ACC112 (cell line): ENCODE measurements around the gene SLC2A5.

Experiments used
- H2AFZ ChIP-seq: fragments of 200-600 bp; sonication (generic); one replicate; pipeline ENCODE4 v1.6.0; 2017; ENCODE audit warnings: antibody characterized with exemption, low read length; ENCODE audit not compliant: unreplicated experiment
- H3K27ac ChIP-seq: fragments of 200-600 bp; sonication (generic); 2 replicates; pipeline ENCODE4 v1.5.1; 2014; ENCODE audit warnings: low read depth, mild to moderate bottlenecking, antibody characterized with exemption, low read length, moderate library complexity
- H3K27me3 ChIP-seq: fragments of 200-600 bp; sonication (generic); 2 replicates; pipeline ENCODE4 v1.6.1; 2014; ENCODE audit warnings: mild to moderate bottlenecking, antibody characterized with exemption, low read length, moderate library complexity, mixed read lengths; ENCODE audit not compliant: insufficient read depth
- H3K36me3 ChIP-seq: fragments of 200-600 bp; sonication (generic); 2 replicates; pipeline ENCODE4 v1.6.1; 2016; ENCODE audit warnings: mild to moderate bottlenecking, antibody characterized with exemption, low read length, moderate library complexity, mixed read lengths; ENCODE audit not compliant: insufficient read depth
- H3K4me1 ChIP-seq: fragments of 200-600 bp; sonication (generic); one replicate; pipeline ENCODE4 v1.6.1; 2016; ENCODE audit warnings: low read length, mixed read lengths; ENCODE audit not compliant: insufficient read depth, unreplicated experiment, control insufficient read depth
- H3K4me3 ChIP-seq: fragments of 200-600 bp; sonication (generic); 2 replicates; pipeline ENCODE4 v1.5.1; 2014; ENCODE audit warnings: mild to moderate bottlenecking, low read depth, low read length
- H3K79me2 ChIP-seq: fragments of 200-600 bp; sonication (generic); one replicate; pipeline ENCODE4 v1.6.0; 2016; ENCODE audit warnings: low read length; ENCODE audit not compliant: control insufficient read depth, unreplicated experiment, insufficient read depth

Gene SLC2A5

DNA sequence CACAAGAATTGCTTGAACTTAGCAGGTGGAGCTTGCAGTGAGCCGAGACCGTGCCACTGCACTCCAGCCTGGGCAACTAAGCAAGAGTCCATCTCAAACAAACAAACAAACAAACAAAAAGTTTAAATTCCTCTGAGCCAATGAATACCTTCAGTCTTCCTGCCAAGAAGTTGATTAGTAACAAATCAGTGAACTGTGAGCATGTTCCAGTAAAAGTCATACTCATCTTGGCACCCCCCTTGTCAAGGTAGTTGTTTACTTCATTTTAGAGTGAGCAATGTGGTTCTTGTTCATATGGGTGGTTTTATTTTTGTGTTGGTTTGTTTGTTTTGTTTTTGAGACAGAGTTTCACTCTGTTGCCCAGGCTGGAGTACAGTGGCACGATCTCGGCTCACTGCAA, 25.2 kb downstream of the SLC2A5 start:
- no peaks in the 10 kb centered on the region for H3K27me3 ChIP-seq
- no peaks in the 10 kb centered on the region for H3K36me3 ChIP-seq
- no peak overlapping the region for H2AFZ ChIP-seq
- H3K79me2 ChIP-seq: no peaks in the 10 kb centered on the region
- H3K27ac ChIP-seq: no peak overlapping the region
- no peak overlapping the region for H3K4me3 ChIP-seq
- H3K4me1 ChIP-seq: no peaks in the 10 kb centered on the region

DNA sequence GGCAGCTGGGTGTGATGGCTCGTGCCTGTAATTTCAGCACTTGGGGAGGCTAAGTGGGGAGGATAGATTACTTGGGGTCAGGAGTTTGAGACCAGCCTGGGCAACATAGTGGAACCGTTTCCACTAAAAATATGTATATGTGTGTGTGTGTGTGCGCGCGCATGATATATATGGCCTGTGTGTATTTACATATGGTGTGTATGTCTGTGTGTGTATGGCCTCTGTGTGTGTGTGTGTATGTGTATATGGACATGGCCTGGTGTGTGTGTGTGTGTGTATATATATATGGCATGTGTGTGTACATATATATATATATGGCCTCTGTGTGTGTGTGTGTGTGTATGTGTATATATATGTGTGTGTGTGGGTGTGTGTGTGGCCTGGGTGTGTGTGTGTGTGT, 27.2 kb downstream of the SLC2A5 start:
- H3K4me1 ChIP-seq: no peaks in the 10 kb centered on the region
- H3K36me3 ChIP-seq: no peaks in the 10 kb centered on the region
- no peak overlapping the region for H2AFZ ChIP-seq
- H3K27me3 ChIP-seq: no peaks in the 10 kb centered on the region
- H3K27ac ChIP-seq: no peak overlapping the region
- no peak overlapping the region for H3K4me3 ChIP-seq
- H3K79me2 ChIP-seq: no peaks in the 10 kb centered on the region

DNA sequence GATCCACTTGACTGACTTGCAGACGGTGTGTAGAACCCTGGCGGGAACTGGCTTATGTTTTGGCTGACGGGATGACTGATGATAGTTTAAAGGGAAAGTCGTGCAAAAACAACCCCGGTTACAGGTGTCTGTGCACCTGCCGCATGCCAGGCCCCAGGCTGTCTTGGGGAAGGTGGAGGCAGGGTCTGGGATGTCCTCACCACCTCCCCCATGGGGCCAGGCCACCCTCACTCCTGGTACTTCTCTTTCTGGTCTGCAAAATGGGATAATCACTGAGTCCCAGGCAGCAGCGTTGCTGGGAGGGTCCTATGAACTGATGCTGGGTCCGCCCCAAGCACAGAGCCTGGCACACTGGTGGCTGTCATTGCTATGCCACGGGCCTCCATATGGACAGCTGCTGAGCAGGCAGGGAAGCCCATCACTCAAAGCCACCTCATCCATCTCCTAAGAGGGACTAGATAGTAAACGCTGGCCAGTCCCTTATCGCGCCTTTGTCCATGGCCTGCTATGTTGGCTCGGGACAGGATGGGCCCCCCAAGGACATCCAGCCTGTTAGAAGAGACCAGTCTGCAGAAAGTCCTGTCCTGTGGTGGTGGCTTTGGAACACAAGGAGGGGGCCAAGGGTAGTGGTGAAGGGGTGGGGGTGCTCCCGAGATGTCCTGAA, 28.2 kb downstream of the SLC2A5 start:
- H3K36me3 ChIP-seq: no peaks in the 10 kb centered on the region
- no peak overlapping the region for H2AFZ ChIP-seq
- no peak overlapping the region for H3K4me3 ChIP-seq
- no peaks in the 10 kb centered on the region for H3K79me2 ChIP-seq
- no peak overlapping the region for H3K27ac ChIP-seq
- H3K4me1 ChIP-seq: no peaks in the 10 kb centered on the region
- no peaks in the 10 kb centered on the region for H3K27me3 ChIP-seq

DNA sequence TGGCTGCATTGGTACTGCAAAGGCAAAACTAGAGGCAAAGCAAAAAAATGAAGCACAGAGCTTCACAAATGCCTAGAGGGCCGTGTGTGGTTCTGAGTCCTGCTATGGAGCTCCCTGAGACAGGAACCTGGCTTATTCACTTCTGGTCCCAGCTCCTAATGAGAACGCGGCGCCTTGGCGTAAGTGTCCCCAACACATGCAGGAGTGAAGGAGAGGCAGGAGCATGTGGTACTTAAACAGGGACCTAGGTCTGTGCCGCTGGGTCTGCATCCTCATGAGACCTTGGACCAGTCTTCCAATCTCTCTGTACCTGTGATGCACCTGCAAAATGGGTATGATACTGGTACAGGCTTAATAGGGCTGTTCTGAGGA, 28.8 kb downstream of the SLC2A5 start:
- Histone ChIP-seq H3K4me3 (no peak overlapping the region), H3K4me1 (no peaks in the 10 kb centered on the region), H3K79me2 (no peaks in the 10 kb centered on the region), H2AFZ (no peak overlapping the region), H3K36me3 (no peaks in the 10 kb centered on the region), H3K27ac (no peak overlapping the region), H3K27me3 (no peaks in the 10 kb centered on the region)

DNA sequence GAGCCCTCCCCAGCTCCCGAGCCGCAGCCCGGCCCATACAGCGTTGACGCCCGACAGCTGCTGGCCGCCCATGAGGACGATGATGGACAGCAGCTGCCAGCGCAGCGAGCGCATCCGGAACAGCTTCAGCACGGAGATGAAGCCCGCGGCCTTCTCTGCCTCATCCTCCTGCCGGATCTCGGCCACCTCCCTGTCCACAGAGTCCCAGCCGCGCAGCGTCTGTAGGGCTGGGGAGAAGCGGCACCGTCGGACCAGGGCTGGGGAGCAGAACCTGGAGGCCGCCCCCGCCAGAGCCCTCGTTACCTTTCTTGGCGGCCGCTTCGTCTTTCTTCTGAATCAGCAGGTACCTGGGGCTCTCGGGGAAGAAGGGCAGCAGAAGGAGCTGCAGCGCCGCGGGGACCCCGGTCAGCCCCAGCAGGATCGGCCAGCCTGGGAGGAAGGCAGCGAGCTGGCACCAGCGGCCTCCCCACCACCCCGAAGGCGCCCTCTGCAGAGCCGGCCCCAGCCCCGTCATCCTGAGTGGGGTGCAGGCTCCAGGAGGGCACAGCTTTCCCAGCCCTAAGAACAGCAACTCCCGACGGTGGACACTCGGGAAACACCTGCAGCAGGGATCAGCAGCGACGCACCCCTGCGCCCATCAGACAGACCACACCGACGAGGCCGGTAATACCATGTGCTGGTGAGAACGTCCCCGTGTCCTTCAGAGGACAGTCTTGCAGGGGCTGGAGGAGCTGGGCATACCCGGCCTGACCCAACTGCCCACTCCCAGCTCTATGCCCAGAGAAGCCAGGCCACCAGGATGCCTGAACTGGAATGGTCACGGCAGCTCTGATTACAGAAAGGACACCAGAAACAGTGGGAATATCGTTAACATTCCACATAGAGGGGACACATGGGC, 29.4 kb downstream of the SLC2A5 start:
- Histone ChIP-seq H3K79me2 (no peaks in the 10 kb centered on the region), H3K36me3 (no peaks in the 10 kb centered on the region), H3K4me3 (no peak overlapping the region), H2AFZ (no peak overlapping the region), H3K27me3 (no peaks in the 10 kb centered on the region), H3K27ac (no peak overlapping the region), H3K4me1 (no peaks in the 10 kb centered on the region)

DNA sequence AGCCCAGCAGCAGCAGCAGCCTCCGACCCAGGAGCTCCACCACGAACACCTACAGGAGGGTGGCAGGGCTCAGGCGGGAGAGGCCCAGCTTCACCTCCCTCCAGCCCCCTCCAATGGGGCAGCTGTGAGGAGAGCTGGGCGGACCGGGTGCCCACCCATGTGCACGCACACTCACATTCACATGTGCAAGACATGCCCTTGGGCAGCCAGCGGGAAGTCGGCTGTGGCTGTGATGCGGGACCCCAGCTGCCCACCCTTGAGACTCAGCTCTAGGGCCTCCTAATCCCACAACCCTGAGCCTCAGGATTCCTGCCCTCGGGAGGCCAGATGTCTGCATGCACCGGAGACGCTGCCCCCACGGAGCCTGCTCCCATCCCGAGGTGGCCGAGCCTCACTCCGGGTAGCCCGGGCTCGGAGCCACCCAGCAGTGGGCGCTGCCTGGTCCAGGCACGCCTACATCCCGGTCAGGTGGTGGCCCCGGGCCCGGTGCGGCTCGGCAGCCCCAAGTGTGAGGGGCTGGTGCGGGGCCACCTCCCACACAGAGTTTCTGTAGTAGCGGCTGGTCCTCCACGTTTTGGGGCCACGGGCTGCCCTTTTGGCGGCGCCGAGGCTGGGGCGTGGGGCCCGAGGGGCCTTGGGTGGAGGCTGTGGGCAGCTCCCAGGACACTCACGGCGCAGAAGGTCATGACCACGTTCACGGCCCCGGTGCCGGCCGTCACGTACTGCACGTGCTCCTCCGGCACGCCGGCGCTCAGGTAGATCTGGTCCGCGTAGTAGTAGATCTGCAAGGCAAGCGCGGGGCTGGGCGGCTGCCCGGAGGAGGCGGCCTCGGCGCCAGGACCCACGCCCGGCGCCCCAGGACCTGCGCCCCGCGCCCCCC, 30.3 kb downstream of the SLC2A5 start:
- no peaks in the 10 kb centered on the region for H3K27me3 ChIP-seq
- H3K27ac ChIP-seq: no peak overlapping the region
- no peaks in the 10 kb centered on the region for H3K79me2 ChIP-seq
- H2AFZ ChIP-seq: no peak overlapping the region
- H3K4me1 ChIP-seq: no peaks in the 10 kb centered on the region
- H3K36me3 ChIP-seq: no peaks in the 10 kb centered on the region
- no peak overlapping the region for H3K4me3 ChIP-seq

DNA sequence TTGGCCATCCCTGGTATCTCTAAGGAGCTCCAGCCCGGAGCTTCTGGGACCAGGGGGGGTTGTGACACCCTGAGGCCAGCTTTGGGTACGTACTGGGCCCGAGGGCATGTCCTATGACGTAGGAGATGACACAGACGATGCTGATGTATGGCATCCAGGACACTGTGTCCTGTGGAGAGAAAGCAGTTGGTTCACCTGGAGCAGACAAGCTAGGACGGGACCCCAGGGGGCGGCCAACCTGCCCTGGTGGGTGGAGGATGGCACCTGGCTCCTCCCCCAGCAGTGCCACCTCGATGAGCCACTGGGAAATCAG, 31.1 kb downstream of the SLC2A5 start:
- no peak overlapping the region for H3K27ac ChIP-seq
- no peaks in the 10 kb centered on the region for H3K36me3 ChIP-seq
- no peaks in the 10 kb centered on the region for H3K79me2 ChIP-seq

DNA sequence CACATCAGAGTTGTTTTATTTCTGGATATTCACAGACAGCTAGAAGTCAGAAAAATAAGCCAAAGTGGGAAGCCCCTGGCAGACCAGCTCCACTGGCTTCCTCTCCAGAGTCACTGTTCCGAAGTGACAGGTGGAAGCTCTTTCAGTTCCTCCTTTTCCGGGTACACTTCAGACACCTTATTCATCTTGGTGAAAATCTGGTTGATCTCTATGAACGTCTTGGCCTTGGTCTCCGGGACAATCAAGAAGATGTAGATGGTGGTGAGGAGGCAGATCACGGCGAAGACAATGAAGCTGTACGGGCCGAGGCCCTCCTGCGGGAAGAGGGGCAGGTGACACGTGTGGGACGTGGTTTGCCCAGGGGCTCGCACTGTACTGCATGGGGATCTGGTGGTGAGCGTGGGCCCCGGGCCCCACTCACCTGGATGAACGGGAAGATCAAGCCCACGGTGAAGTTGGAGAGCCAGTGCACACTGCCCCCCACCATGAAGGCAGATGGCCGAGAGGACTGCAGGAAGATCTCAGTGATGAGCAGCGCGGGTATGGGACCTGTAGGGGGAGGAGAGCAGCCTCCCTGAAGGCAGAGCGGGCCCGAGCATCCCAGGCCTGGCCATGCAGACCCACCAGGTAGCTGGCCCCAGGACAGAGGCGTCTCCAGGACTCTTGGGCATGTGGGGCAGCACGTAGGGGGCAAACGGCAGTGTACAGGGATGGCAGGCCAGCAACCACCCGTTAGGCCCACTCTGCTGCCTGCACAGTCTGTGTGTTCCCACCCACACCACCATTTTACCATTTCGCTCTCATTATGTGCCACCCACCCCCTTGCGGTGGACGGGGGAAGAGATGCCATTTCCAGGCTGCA, 31.7 kb downstream of the SLC2A5 start:
- no peak overlapping the region for H3K27ac ChIP-seq
- no peaks in the 10 kb centered on the region for H3K36me3 ChIP-seq
- H3K4me1 ChIP-seq: no peaks in the 10 kb centered on the region
- H3K27me3 ChIP-seq: no peaks in the 10 kb centered on the region
- no peak overlapping the region for H3K4me3 ChIP-seq
- H3K79me2 ChIP-seq: no peaks in the 10 kb centered on the region
- H2AFZ ChIP-seq: no peak overlapping the region

More for the DNA sequence above, 31.1 kb downstream of the SLC2A5 start:
- no peaks in the 10 kb centered on the region for H3K27me3 ChIP-seq
- no peak overlapping the region for H3K4me3 ChIP-seq
- H3K4me1 ChIP-seq: no peaks in the 10 kb centered on the region
- no peak overlapping the region for H2AFZ ChIP-seq

DNA sequence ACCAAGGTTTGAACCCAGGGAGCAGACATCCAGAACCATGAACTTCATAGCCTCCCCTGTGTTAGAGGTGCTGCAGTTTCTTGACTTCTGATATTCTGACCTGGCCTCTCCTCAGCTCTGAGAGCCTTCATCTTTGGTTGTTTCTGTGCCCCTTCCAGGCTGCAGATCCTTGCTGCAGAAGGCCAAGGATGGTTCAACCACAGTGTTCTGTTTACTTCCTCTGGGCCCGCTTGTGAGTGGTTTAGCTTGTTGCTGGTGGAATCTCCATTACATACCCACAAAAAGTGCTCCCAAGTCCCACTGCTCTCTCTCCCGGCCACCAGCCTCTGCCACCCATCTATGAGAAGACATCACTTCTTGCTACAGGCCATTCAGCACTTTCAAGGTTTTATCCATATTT, 34.2 kb downstream of the SLC2A5 start:
- Histone ChIP-seq H2AFZ (no peak overlapping the region), H3K4me3 (no peak overlapping the region), H3K36me3 (no peaks in the 10 kb centered on the region), H3K4me1 (no peaks in the 10 kb centered on the region), H3K27me3 (peaks cover 8% of the 10 kb centered on the region; the same call in 1 of the 2 replicates), H3K79me2 (no peaks in the 10 kb centered on the region), H3K27ac (no peak overlapping the region)

DNA sequence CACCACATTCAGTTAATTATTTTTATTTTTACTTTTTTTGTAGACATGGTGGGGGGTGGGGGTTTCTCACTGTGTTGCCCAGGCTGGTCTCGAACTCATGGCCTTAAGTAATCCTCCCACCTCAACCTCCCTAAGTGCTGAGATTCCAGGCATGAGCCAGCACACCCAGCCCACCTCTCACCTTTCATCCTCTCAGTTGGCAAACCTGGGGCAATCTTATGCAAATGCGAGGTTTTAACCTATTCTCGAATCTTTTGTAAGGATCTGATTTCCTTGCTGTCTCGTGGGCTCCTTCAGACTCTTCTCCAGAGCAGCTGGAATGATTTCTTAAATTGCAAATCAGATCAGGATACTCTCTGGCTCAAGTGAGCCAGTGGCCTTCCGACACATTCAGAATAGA, 36.1 kb downstream of the SLC2A5 start:
- Histone ChIP-seq H3K27ac (no peak overlapping the region), H3K4me3 (no peak overlapping the region), H2AFZ (no peak overlapping the region), H3K4me1 (no peaks in the 10 kb centered on the region), H3K36me3 (no peaks in the 10 kb centered on the region), H3K27me3 (peaks cover 16% of the 10 kb centered on the region; the same call in 1 of the 2 replicates), H3K79me2 (no peaks in the 10 kb centered on the region)
